ENCODE measurements around the gene CDH23. TPM values are rescaled to one million over a fixed set of nuclear protein-coding genes. Genes with fewer than 3 reads are reported as not detected.

CDH23 gene
- total RNA-seq, 1 donor = 0.36 TPM

- Histone ChIP-seq H3K4me2 (ENCODE audit: insufficient read depth, low read length) (no peak overlapping the region), H4K20me1 (ENCODE audit: insufficient read depth, low read length) (no peaks in the 10 kb centered on the region), H3K27me3 (ENCODE audit: insufficient read depth, low read length) (peaks cover 16% of the 10 kb centered on the region), H3K4me3 (ENCODE audit: insufficient read depth, low read length) (no peak overlapping the region), H2AFZ (ENCODE audit: low read length) (no peak overlapping the region), H3K4me1 (ENCODE audit: insufficient read depth, low read length) (peaks cover 18% of the 10 kb centered on the region), H3K9me3 (ENCODE audit: low read depth, low read length) (no peaks in the 10 kb centered on the region), H3K27ac (ENCODE audit: low read depth, low read length) (no peak overlapping the region), H3K36me3 (ENCODE audit: insufficient read depth, low read length) (no peaks in the 10 kb centered on the region), H3K79me2 (ENCODE audit: insufficient read depth, low read length) (no peaks in the 10 kb centered on the region)
- DNase-seq (ENCODE audit: insufficient read length, low spot score, missing footprints) = peak; percentile 26
- no peak for TF ChIP-seq CTCF (IDR thresholded peaks at IDR 0.05; ENCODE audit: extremely low read depth, low read depth, low read length)
Observed at GRCh38 chr10:71368176-71368575, 28.5 kb upstream of the CDH23 start.

GRCh38 chr10:71368643-71369042 is 28.1 kb upstream of the CDH23 start:
- Histone ChIP-seq H3K4me3 (ENCODE audit: insufficient read depth, low read length) (no peak overlapping the region), H3K36me3 (ENCODE audit: insufficient read depth, low read length) (no peaks in the 10 kb centered on the region), H4K20me1 (ENCODE audit: insufficient read depth, low read length) (no peaks in the 10 kb centered on the region), H3K27ac (ENCODE audit: low read depth, low read length) (no peak overlapping the region), H3K9me3 (ENCODE audit: low read depth, low read length) (no peaks in the 10 kb centered on the region), H3K27me3 (ENCODE audit: insufficient read depth, low read length) (peaks cover 21% of the 10 kb centered on the region), H3K4me1 (ENCODE audit: insufficient read depth, low read length) (peaks cover 18% of the 10 kb centered on the region), H3K4me2 (ENCODE audit: insufficient read depth, low read length) (no peak overlapping the region), H3K79me2 (ENCODE audit: insufficient read depth, low read length) (no peaks in the 10 kb centered on the region), H2AFZ (ENCODE audit: low read length) (no peak overlapping the region)
- peak; percentile 13 for TF ChIP-seq CTCF (IDR thresholded peaks at IDR 0.05; ENCODE audit: extremely low read depth, low read depth, low read length)
- peak; percentile 47 for DNase-seq (ENCODE audit: insufficient read length, low spot score, missing footprints)

GRCh38 chr10:71369602-71370001 is 27.1 kb upstream of the CDH23 start:
- DNase-seq (ENCODE audit: insufficient read length, low spot score, missing footprints) = no peak

GRCh38 chr10:71370031-71370430 is 26.7 kb upstream of the CDH23 start:
- Histone ChIP-seq H3K27me3 (ENCODE audit: insufficient read depth, low read length) (peaks cover 22% of the 10 kb centered on the region), H3K27ac (ENCODE audit: low read depth, low read length) (no peak overlapping the region), H3K36me3 (ENCODE audit: insufficient read depth, low read length) (no peaks in the 10 kb centered on the region), H3K4me2 (ENCODE audit: insufficient read depth, low read length) (no peak overlapping the region), H3K4me1 (ENCODE audit: insufficient read depth, low read length) (peaks cover 10% of the 10 kb centered on the region), H3K4me3 (ENCODE audit: insufficient read depth, low read length) (no peak overlapping the region), H3K9me3 (ENCODE audit: low read depth, low read length) (no peaks in the 10 kb centered on the region), H2AFZ (ENCODE audit: low read length) (no peak overlapping the region), H3K79me2 (ENCODE audit: insufficient read depth, low read length) (no peaks in the 10 kb centered on the region), H4K20me1 (ENCODE audit: insufficient read depth, low read length) (no peaks in the 10 kb centered on the region)
- no peak for DNase-seq (ENCODE audit: insufficient read length, low spot score, missing footprints)
- TF ChIP-seq CTCF (IDR thresholded peaks at IDR 0.05; ENCODE audit: extremely low read depth, low read depth, low read length) = no peak

More at GRCh38 chr10:71369602-71370001, 27.1 kb upstream of the CDH23 start:
- no peaks in the 10 kb centered on the region for H3K9me3 ChIP-seq (ENCODE audit: low read depth, low read length)
- no peak for TF ChIP-seq CTCF (IDR thresholded peaks at IDR 0.05; ENCODE audit: extremely low read depth, low read depth, low read length)
- H3K4me1 ChIP-seq (ENCODE audit: insufficient read depth, low read length) = peaks cover 10% of the 10 kb centered on the region
- H3K27ac ChIP-seq (ENCODE audit: low read depth, low read length) = no peak overlapping the region
- no peaks in the 10 kb centered on the region for H3K79me2 ChIP-seq (ENCODE audit: insufficient read depth, low read length)
- H3K4me2 ChIP-seq (ENCODE audit: insufficient read depth, low read length) = no peak overlapping the region
- no peaks in the 10 kb centered on the region for H3K36me3 ChIP-seq (ENCODE audit: insufficient read depth, low read length)
- no peaks in the 10 kb centered on the region for H4K20me1 ChIP-seq (ENCODE audit: insufficient read depth, low read length)
- H3K27me3 ChIP-seq (ENCODE audit: insufficient read depth, low read length) = peaks cover 22% of the 10 kb centered on the region
- H2AFZ ChIP-seq (ENCODE audit: low read length) = no peak overlapping the region
- no peak overlapping the region for H3K4me3 ChIP-seq (ENCODE audit: insufficient read depth, low read length)
